ENCODE measurements around the gene KLHL21. TPM values are rescaled to one million over a fixed set of nuclear protein-coding genes. Genes with fewer than 3 reads are reported as not detected.

Gene KLHL21
- total and polyA plus RNA-seq, 10 of the 15 experiments (the other 5 are each of a cell fraction or from before 2014, with no cell fraction given), result 0.76 to 12.2 (median 5.2) TPM

- Histone ChIP-seq H3K27me3 (replicated peaks in 1 of 2; ENCODE audit: control insufficient read depth in 2 of 2, insufficient read depth in 2 of 2, low read length in 1 of 2) (no peaks in the 10 kb centered on the region), H2AFZ (ENCODE audit: control insufficient read depth, low read depth, low read length) (no peak overlapping the region), H3K4me2 (ENCODE audit: control insufficient read depth, insufficient read depth) (no peak overlapping the region), H3K4me1 (ENCODE audit: control insufficient read depth, insufficient read depth, low read length) (peaks cover 8% of the 10 kb centered on the region), H3K27ac (ENCODE audit: control insufficient read depth, insufficient read depth) (no peak overlapping the region), H3K4me3 (no peak overlapping the region), H3K9ac (ENCODE audit: control insufficient read depth, insufficient read depth, low read length) (no peak overlapping the region), H4K20me1 (ENCODE audit: control insufficient read depth, insufficient read depth) (no peaks in the 10 kb centered on the region), H3K36me3 (ENCODE audit: control insufficient read depth in 2 of 2, insufficient read depth in 2 of 2, low read length in 1 of 2) (peaks cover 7 to 10% of the 10 kb centered on the region in 2 experiments; a peak in 3 of 4 replicates), H3K79me2 (ENCODE audit: control insufficient read depth, insufficient read depth, low read length) (peaks cover 7% of the 10 kb centered on the region), H3K9me3 (replicated peaks; ENCODE audit: control insufficient read depth, insufficient read depth, low read length) (no peaks in the 10 kb centered on the region)
- intact Hi-C loops (cut with micrococcal nuclease; ENCODE audit: unreplicated experiment) (no loop called here), in situ Hi-C loops (cut with MboI) (no loop called here)
- WGBS (ENCODE audit: insufficient coverage, insufficient replicate concordance, low lambda C conversion rate, missing lambda C conversion rate), result 89% methylated on average over 11 of the region's 11 CpGs
- ChIA-PET CTCF (no interaction called here), RAD21 (ENCODE audit: unreplicated experiment) (no interaction called here), SMC1A (ENCODE audit: uncharacterized antibody, unreplicated experiment) (no interaction called here), POLR2A (no interaction called here)
- DNase-seq (ENCODE audit: low read depth, low spot score) (no peak), FAIRE-seq (no peak), ATAC-seq (no peak)
- no TSS peak for BruUV-seq (replicated peaks)
- TF ChIP-seq RELA (IDR thresholded peaks at IDR 0.05; ENCODE audit: borderline replicate concordance, partially characterized antibody) (no peak), CEBPZ (IDR thresholded peaks at IDR 0.05; ENCODE audit: low read depth, low read length) (no peak), EED (IDR thresholded peaks at IDR 0.05; ENCODE audit: low read depth) (no peak)
- TF ChIP-seq, protein P1, sequence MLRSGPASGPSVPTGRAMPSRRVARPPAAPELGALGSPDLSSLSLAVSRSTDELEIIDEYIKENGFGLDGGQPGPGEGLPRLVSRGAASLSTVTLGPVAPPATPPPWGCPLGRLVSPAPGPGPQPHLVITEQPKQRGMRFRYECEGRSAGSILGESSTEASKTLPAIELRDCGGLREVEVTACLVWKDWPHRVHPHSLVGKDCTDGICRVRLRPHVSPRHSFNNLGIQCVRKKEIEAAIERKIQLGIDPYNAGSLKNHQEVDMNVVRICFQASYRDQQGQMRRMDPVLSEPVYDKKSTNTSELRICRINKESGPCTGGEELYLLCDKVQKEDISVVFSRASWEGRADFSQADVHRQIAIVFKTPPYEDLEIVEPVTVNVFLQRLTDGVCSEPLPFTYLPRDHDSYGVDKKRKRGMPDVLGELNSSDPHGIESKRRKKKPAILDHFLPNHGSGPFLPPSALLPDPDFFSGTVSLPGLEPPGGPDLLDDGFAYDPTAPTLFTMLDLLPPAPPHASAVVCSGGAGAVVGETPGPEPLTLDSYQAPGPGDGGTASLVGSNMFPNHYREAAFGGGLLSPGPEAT (IDR thresholded peaks at IDR 0.05; ENCODE audit: low read depth), result no peak
Observed at GRCh38 chr1:6586404-6586816, 16.3 kb downstream of the KLHL21 start.

Data from GM12878 (cell line).